ENCODE measurements around the gene TMED7. TPM values are rescaled to one million over a fixed set of nuclear protein-coding genes. Genes with fewer than 3 reads are reported as not detected.
"Not testable (repeated sequence)": the region's sequence is repeated elsewhere in the genome, so short reads cannot be mapped to it uniquely, and the experiment has no call there.

The TMED7 gene
- total RNA-seq (2012; rRNA removed) = 135 and 149 TPM in 2 replicates

GRCh38 chr5:115625579-115626444, at the start of gene TMED7:
TSS of gene TMED7 (minus strand) at chr5:115626036. CDS start at chr5:115625792, 244 bp downstream.
- H3K9me3 ChIP-seq (replicated peaks; ENCODE audit: low read length) = no peaks in the 10 kb centered on the region
- H3K9ac ChIP-seq (ENCODE audit: low read depth, low read length) = peak within 1 kb of the TSS; percentile 97
- H3K4me3 ChIP-seq (ENCODE audit: low read length) = peak within 1 kb of the TSS; percentile 86
- peak within 1 kb of the TSS; percentile 86 for H3K4me2 ChIP-seq (ENCODE audit: low read length)
- peaks cover 29% of the 10 kb centered on the region for H3K4me1 ChIP-seq (ENCODE audit: control insufficient read depth, insufficient read depth, low read length)
- no peaks in the 10 kb centered on the region for H3K27me3 ChIP-seq (ENCODE audit: control insufficient read depth, insufficient read depth, low read length)
- no peaks in the 10 kb centered on the region for H3K36me3 ChIP-seq (ENCODE audit: insufficient read depth, low read length)

GRCh38 chr5:115674782-115675181, 48.9 kb upstream of the TMED7 start:
- not testable (repeated sequence) for H3K4me1 ChIP-seq (ENCODE audit: control insufficient read depth, insufficient read depth, low read length); H3K4me2 ChIP-seq (ENCODE audit: low read length); H3K9me3 ChIP-seq (replicated peaks; ENCODE audit: low read length); H3K36me3 ChIP-seq (ENCODE audit: insufficient read depth, low read length); H3K4me3 ChIP-seq (ENCODE audit: low read length); H3K27me3 ChIP-seq (ENCODE audit: control insufficient read depth, insufficient read depth, low read length); H3K9ac ChIP-seq (ENCODE audit: low read depth, low read length)

- H3K9ac ChIP-seq (ENCODE audit: low read depth, low read length) = no peak overlapping the region
Measured at GRCh38 chr5:115673596-115673995, 47.8 kb upstream of the TMED7 start.

GRCh38 chr5:115671939-115672338, 46.1 kb upstream of the TMED7 start:
- no peak overlapping the region for H3K4me3 ChIP-seq (ENCODE audit: low read length)
- peaks cover 10% of the 10 kb centered on the region for H3K27me3 ChIP-seq (ENCODE audit: control insufficient read depth, insufficient read depth, low read length)
- H3K36me3 ChIP-seq (ENCODE audit: insufficient read depth, low read length) = no peaks in the 10 kb centered on the region
- H3K9me3 ChIP-seq (replicated peaks; ENCODE audit: low read length) = no peaks in the 10 kb centered on the region
- H3K9ac ChIP-seq (ENCODE audit: low read depth, low read length) = no peak overlapping the region
- H3K4me1 ChIP-seq (ENCODE audit: control insufficient read depth, insufficient read depth, low read length) = no peaks in the 10 kb centered on the region
- H3K4me2 ChIP-seq (ENCODE audit: low read length) = no peak overlapping the region

More at GRCh38 chr5:115673596-115673995, 47.8 kb upstream of the TMED7 start:
- Histone ChIP-seq H3K36me3 (ENCODE audit: insufficient read depth, low read length) (no peaks in the 10 kb centered on the region), H3K27me3 (ENCODE audit: control insufficient read depth, insufficient read depth, low read length) (peaks cover 10% of the 10 kb centered on the region), H3K9me3 (replicated peaks; ENCODE audit: low read length) (no peaks in the 10 kb centered on the region), H3K4me3 (ENCODE audit: low read length) (no peak overlapping the region), H3K4me1 (ENCODE audit: control insufficient read depth, insufficient read depth, low read length) (no peaks in the 10 kb centered on the region), H3K4me2 (ENCODE audit: low read length) (no peak overlapping the region)

GRCh38 chr5:115666023-115666422, 40.2 kb upstream of the TMED7 start:
- Histone ChIP-seq H3K9me3 (replicated peaks; ENCODE audit: low read length) (no peaks in the 10 kb centered on the region), H3K4me2 (ENCODE audit: low read length) (no peak overlapping the region), H3K9ac (ENCODE audit: low read depth, low read length) (no peak overlapping the region), H3K4me1 (ENCODE audit: control insufficient read depth, insufficient read depth, low read length) (no peaks in the 10 kb centered on the region), H3K4me3 (ENCODE audit: low read length) (no peak overlapping the region), H3K27me3 (ENCODE audit: control insufficient read depth, insufficient read depth, low read length) (no peaks in the 10 kb centered on the region), H3K36me3 (ENCODE audit: insufficient read depth, low read length) (no peaks in the 10 kb centered on the region)

- Histone ChIP-seq H3K4me1 (ENCODE audit: control insufficient read depth, insufficient read depth, low read length) (peaks cover 12% of the 10 kb centered on the region), H3K4me2 (ENCODE audit: low read length) (no peak overlapping the region), H3K9ac (ENCODE audit: low read depth, low read length) (no peak overlapping the region), H3K9me3 (replicated peaks; ENCODE audit: low read length) (no peaks in the 10 kb centered on the region), H3K27me3 (ENCODE audit: control insufficient read depth, insufficient read depth, low read length) (no peaks in the 10 kb centered on the region), H3K36me3 (ENCODE audit: insufficient read depth, low read length) (no peaks in the 10 kb centered on the region), H3K4me3 (ENCODE audit: low read length) (no peak overlapping the region)
Measured at GRCh38 chr5:115661563-115661962, 35.7 kb upstream of the TMED7 start.

- Histone ChIP-seq H3K4me3 (ENCODE audit: low read length) (no peak overlapping the region), H3K27me3 (ENCODE audit: control insufficient read depth, insufficient read depth, low read length) (no peaks in the 10 kb centered on the region), H3K4me2 (ENCODE audit: low read length) (no peak overlapping the region), H3K9me3 (replicated peaks; ENCODE audit: low read length) (no peaks in the 10 kb centered on the region), H3K4me1 (ENCODE audit: control insufficient read depth, insufficient read depth, low read length) (peaks cover 12% of the 10 kb centered on the region), H3K9ac (ENCODE audit: low read depth, low read length) (no peak overlapping the region), H3K36me3 (ENCODE audit: insufficient read depth, low read length) (no peaks in the 10 kb centered on the region)
Measured at GRCh38 chr5:115661101-115661500, 35.3 kb upstream of the TMED7 start.

- H3K4me1 ChIP-seq (ENCODE audit: control insufficient read depth, insufficient read depth, low read length) = peaks cover 12% of the 10 kb centered on the region
- peak overlapping the region; percentile 25 for H3K4me2 ChIP-seq (ENCODE audit: low read length)
- H3K4me3 ChIP-seq (ENCODE audit: low read length) = no peak overlapping the region
- no peak overlapping the region for H3K9ac ChIP-seq (ENCODE audit: low read depth, low read length)
- no peaks in the 10 kb centered on the region for H3K36me3 ChIP-seq (ENCODE audit: insufficient read depth, low read length)
- no peaks in the 10 kb centered on the region for H3K9me3 ChIP-seq (replicated peaks; ENCODE audit: low read length)
- H3K27me3 ChIP-seq (ENCODE audit: control insufficient read depth, insufficient read depth, low read length) = no peaks in the 10 kb centered on the region
Measured at GRCh38 chr5:115657881-115658233, 32.0 kb upstream of the TMED7 start.

GRCh38 chr5:115657125-115657880, 31.5 kb upstream of the TMED7 start:
- no peak overlapping the region for H3K4me3 ChIP-seq (ENCODE audit: low read length)
- no peaks in the 10 kb centered on the region for H3K36me3 ChIP-seq (ENCODE audit: insufficient read depth, low read length)
- H3K27me3 ChIP-seq (ENCODE audit: control insufficient read depth, insufficient read depth, low read length) = no peaks in the 10 kb centered on the region
- peaks cover 12% of the 10 kb centered on the region for H3K4me1 ChIP-seq (ENCODE audit: control insufficient read depth, insufficient read depth, low read length)
- H3K9me3 ChIP-seq (replicated peaks; ENCODE audit: low read length) = no peaks in the 10 kb centered on the region
- peak overlapping the region; percentile 25 for H3K4me2 ChIP-seq (ENCODE audit: low read length)
- no peak overlapping the region for H3K9ac ChIP-seq (ENCODE audit: low read depth, low read length)

- Histone ChIP-seq H3K27me3 (ENCODE audit: control insufficient read depth, insufficient read depth, low read length) (no peaks in the 10 kb centered on the region), H3K9me3 (replicated peaks; ENCODE audit: low read length) (no peaks in the 10 kb centered on the region), H3K4me3 (ENCODE audit: low read length) (no peak overlapping the region), H3K4me2 (ENCODE audit: low read length) (no peak overlapping the region), H3K9ac (ENCODE audit: low read depth, low read length) (no peak overlapping the region), H3K4me1 (ENCODE audit: control insufficient read depth, insufficient read depth, low read length) (peaks cover 12% of the 10 kb centered on the region), H3K36me3 (ENCODE audit: insufficient read depth, low read length) (no peaks in the 10 kb centered on the region)
Measured at GRCh38 chr5:115656404-115656803, 30.6 kb upstream of the TMED7 start.

GRCh38 chr5:115655994-115656393, 30.2 kb upstream of the TMED7 start:
- Histone ChIP-seq H3K9me3 (replicated peaks; ENCODE audit: low read length) (no peaks in the 10 kb centered on the region), H3K36me3 (ENCODE audit: insufficient read depth, low read length) (no peaks in the 10 kb centered on the region), H3K4me1 (ENCODE audit: control insufficient read depth, insufficient read depth, low read length) (peaks cover 12% of the 10 kb centered on the region), H3K27me3 (ENCODE audit: control insufficient read depth, insufficient read depth, low read length) (no peaks in the 10 kb centered on the region), H3K4me3 (ENCODE audit: low read length) (no peak overlapping the region), H3K4me2 (ENCODE audit: low read length) (no peak overlapping the region), H3K9ac (ENCODE audit: low read depth, low read length) (no peak overlapping the region)
